Daoy (cell line): Measurements from ENCODE around the gene ARL6IP4. TPM values are rescaled to one million over a fixed set of nuclear protein-coding genes. Genes with fewer than 3 reads are reported as not detected.

Experiments
- DNase-seq: peaks from one replicate; pipeline ENCODE4 v3.0.0-alpha.2; 2015; ENCODE audit warnings: low read depth
- total RNA-seq: library from RNA; depleted of rRNA; stranded (reverse); fragments of >200 nt; shearing (Covaris generic); gene quantifications from 2 replicates; pipeline ENCODE4 v1.2.3, GENCODE V29; 2014

Gene ARL6IP4
- total RNA-seq, 1 experiment from 2014 or later: 278 TPM

DNA sequence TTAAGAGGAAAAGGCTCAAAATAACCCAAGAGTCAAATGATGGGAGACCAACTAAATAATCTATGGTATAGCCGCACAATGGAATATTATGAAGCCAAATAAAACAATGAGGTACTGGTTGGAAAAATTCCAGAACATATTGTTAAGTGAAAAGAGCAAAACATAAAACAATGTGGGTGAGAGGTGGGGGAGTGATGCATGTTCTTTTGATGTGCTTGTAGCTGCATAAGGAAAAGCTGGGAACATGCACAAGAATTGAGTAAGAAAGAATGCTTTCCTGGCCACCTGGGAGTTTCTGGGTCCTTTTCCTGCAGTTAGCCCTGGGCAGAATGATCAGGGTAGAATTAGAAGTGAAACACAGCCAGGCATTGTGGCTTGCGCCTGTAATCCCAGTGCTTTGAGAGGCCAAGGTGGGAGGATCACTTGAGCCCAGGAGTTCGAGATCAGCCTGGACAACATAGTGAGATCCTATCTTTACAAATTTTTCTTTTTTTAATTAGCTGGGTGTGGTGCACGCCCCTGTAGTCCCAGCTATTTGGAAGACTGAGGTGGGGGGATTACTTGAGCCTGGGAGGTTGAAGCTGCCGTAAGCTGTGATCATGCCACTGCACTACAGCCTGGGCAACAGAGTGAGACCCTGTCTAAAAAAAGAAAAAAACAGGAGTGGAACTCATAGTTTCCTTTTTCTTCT is 22.1 kb upstream of the ARL6IP4 start:
- DNase-seq: no peak

DNA sequence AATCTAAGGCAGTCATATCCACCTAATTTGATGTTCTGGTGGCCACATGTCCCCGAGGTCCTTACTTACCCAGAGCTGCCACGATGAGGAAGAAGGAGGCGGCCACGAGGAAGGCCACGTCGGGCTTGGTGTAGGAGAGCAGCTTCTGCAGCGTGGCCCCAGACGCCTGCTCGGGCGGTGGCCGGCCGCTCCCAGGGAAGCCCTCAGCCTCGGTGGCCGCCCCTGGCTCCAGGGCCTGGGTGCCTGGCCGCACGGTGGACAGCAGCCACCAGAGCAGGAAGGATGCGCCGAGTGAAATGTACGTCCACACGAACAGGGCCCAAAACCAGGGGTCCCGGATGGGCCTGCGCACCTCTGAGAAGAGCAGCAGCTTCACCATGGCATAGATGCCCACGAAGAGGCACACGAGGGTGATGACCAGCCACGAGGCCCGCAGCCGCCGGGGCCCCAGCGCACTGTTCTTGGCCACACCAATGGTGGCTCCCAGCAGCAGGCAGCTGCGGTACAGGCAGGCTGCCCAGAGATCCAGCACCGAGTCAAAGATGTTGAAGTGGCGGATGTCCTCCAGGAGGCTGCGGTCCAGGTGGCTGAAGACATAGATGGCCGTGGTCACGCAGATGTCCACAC is 20.8 kb upstream of the ARL6IP4 start:
- no peak for DNase-seq

DNA sequence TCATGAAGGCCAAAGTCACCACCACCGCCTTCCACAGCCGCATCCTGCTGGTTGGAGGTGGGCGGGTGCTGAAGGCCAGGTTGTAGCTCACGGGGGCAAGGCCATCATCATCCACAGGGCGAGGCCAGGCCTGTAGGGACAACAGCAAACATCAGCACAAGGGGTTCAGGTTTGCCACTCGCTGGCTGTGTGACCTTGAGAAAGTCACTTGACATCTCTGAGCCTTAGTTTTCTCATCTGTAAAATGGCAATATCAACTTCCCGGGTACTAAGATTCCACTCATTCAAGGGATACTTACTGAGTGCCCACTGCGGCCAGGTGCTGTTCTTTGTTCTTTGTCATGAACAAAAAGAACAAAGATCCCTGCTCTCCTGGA is 20.3 kb upstream of the ARL6IP4 start:
- DNase-seq: no peak

DNA sequence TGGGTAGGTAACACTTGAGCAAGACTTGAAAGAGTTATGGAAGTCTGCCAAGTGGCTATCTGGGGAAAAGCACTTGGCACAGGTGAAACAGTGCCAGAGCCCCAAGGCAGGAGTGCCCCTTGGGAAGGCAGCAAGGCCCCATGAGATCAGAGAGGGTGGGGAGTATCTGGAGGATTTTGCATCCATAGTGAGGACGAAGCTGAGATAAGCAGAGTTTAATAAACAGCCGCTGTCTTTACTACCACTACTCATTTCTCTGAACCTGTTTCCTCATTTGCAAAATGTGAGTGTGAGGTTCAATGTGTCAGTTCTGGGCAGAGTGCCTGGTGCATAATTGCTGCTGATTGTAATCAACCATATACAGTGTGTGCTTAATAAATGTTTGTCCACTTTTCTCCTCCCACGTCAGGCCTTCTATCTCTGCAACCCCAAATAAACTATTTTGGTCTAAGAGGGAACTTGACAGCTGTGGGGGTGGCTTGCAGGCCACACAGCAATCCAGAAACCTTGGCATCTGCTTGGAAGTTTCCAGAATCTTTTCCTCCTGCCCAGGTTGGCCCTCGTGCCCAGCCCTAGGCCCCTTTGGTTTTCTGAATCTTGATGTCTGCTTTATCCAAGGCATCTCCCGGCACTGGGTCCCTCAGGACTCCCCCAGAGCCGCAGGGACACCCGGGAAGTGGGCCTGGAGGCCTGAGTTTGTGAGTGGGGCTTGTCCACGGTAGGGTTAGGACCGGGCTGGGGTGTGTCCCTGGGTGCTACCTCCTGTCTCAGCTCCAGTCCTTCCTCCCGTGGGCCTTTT is 18.8 kb upstream of the ARL6IP4 start:
- peak; percentile 25 for DNase-seq

DNA sequence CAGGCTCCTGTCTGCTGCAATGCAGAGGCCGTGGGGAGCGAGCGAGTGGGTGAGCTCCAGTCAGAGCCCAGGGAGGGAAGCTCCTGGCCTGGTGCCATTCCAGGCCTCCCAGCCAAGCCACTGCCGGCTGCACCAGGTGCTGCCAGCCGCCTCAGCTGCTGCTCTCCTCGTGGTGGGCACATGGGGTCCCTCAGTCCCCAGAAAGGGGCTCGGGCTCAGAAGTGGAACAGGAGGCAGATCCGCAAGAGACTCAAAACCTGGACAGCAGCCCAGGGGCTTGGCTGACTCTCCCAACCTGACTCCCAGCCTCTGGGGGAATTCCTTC is 16.6 kb upstream of the ARL6IP4 start:
- DNase-seq: no peak

DNA sequence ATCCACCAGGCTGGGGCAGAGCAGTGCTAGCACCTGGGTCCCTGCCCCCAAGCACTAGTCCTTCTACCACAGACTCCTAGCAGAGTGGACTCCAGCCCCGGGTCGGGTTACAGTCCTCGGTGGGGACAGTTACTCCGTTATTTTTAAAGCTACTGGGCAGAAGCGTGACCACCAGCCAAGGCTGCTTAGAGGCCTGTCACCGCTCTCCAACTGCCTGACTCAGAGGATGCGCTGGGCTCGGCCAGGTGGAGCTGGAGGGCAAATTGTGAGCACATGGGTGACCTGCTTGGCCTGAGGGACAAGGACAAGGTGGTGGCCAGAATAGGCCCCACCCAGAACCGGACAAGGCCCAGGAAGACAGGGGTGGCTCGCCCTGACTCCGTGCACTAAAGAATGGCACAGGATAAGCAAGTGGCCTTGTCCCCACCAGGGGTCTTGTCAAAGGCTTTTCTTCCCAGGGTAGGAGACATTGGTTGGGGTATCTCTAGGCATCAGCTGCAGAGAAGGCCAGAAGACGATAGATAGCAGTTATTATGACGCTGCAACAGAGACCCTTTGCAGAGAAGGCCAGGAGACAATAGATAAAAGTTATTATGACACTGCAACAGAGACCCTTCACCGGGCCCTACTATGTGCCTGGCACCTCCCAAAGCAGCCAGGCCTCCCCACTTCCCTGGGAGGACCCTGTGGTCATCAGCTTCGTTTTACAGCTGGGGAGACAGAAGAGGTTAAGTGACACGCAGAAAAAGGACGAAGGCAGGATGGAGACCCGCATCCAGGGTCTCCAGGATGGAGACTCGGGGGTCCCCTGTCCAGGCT is 15.8 kb upstream of the ARL6IP4 start:
- DNase-seq: no peak

DNA sequence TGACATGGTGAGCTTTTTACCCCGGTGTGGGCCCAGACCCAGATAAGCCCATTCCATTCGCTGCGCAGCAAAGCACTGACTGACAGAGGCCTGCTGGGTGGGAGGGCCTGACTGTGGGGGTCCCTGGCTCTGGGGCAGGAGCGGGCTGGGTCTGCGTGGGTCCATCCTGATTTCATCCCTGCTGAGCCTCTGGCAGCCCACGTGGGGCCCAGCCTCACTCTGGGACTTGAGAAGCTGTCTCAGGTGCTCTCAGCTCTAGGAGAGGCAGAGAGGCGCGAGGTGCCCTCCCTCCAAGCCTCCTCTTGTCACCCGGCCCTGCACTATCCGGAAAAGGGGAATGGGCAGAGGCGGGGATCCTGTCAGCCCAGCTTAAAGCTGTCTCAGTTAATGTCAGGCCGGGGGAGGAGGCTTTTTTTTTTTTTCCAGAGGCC is 15.1 kb upstream of the ARL6IP4 start:
- no peak for DNase-seq

DNA sequence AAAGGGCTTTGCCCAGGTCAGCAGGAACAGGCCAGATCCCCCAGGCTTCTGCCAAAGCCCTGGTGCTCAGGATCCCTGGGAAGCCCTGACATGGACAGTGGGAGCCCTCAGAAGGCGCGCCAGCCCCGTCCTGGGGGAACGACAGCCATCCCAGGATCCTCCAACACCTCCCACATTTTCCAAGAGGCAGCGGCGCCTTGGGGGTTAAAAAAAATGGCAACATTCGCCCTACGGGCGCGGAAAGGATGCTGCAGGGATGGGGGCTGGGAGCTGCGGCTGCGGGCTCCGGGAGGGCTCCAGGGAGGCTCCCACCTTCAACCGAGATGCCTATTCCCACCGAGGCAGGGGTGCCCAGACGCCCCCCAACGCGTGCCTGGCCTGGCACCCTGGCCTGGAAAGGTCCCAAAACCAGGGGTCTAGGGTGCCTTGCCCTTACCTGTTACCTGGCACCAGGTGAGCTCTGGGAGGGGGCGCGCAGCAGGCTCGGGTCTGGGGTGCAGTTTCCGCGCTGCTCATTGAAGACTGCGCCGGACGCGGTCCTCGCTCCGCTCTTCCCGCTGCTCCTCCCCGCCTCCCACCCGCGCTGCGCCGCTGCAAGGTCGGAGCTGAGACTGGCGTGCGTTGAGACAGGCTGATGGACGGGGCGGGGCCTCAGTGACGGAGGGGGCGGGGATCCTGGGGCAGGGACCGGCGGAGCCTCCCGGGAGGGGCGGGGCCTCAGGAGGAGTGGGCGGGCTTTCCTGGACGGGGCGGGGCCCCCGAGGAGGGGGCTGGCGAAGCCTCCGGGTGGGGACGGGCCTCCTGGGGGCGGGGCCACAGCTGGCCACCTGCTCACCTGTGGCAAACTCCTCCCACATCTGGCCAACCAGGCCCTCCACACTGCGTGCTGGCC is 14.4 kb upstream of the ARL6IP4 start, which contains the start of gene ABCB9:
Gene ABCB9, minus strand, starts transcription at position 613 of the 892 bp plus-strand sequence. CDS start 6,228 bp downstream, outside the sequence.
- peak; percentile 97 for DNase-seq

DNA sequence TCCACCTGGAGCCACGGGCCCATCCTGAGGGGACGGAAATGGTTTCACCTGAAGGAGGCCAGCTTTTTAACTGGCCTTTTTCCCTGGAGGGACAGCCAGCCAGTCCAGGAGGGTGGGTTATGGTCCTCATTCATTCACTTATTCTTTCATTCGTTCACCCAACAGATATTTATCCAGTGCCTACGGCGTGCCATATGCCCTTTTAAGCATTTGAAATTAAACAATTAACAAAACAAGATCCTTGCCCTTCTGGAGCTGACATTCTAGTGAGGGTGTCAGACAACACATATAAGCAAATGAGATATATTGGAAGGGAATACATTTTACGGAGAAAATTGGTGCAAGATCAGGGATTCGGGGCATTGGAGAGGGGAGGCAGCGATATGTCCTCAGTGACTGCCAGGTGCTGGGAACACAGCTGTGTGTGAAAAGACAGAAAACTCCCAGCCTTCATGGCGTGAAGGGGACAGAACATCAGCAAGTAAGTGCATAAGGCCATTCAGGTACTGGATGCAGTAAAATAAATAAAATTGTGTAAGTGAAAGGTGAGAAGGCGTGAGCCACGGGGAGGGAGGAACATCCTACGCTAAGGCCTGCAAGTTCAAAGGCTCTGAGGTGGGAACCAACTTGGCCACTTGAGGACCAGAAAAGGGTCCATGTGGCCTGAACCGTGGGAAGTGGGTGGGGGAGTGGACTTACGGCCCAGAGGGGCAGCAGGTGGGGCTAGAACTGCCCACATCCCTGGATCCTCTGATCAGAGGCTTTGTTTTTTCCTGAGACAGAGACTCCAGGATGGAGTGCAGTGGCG is 13.5 kb upstream of the ARL6IP4 start:
- DNase-seq: no peak

DNA sequence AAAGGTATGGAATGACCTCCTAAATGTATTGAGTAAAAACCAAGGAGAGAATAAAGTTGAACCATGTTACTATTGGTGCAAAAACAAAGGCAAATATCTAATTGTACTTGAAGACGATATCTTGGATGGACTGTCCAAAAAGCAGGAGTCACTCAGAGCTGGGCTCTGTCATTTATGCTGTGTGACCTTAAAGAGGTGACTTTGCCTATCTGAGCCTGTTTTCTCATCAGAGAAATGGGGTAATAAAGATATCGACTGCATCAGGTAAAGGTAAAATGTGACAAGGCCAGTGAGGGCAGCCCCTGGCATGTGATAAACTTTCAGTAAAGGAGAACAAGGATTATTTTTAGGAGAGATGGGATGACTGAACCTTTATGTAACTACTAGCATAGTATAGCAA is 12.4 kb upstream of the ARL6IP4 start:
- no peak for DNase-seq

DNA sequence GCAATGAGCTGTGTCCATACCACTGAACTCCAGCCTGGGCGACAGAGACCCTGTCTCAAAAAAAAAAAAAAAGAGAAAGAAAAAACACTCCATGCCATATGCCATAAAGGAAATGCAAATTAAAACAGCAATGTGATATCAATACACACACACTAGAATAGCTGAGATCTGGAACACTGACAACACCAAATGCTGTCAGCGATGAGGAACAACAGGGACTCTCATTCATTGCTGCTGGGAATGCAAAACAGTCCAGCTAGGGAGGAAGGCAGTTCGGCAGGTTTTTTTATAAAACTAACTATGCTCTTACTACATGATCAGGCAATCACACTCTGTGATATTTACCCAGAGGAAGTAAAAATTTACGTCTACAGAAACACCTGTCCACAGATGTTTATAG is 10.8 kb upstream of the ARL6IP4 start:
- no peak for DNase-seq

DNA sequence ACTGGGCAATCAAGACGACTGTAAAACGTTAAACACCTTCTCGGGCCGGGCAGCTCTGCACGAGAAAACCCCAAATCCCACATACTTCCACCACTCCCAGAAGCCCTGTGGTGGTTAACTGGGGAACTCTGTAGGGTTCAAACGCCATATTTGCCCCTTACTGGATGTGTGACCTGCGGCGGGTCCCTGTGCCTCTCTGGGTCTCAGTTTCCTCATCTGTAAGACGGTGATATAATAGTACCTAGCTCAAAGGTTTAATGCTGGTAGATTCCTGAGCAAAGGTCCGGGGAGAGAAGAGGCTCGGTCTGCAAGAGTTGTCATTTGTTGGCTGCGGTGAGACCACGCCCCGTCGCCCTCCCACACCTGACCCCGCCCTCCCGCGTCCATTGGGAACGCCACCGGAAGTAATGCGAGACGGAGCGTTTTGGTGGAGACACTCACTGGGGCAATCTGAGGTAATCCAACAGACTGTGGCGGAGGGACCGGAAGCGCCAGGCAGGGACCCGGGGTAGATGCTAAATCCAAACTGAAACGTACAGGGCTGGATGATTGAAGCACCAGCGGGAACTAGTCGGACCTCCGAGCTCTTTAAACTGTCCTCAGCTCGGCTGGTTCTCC is 6.1 kb upstream of the ARL6IP4 start:
- peak; percentile 99 for DNase-seq

DNA sequence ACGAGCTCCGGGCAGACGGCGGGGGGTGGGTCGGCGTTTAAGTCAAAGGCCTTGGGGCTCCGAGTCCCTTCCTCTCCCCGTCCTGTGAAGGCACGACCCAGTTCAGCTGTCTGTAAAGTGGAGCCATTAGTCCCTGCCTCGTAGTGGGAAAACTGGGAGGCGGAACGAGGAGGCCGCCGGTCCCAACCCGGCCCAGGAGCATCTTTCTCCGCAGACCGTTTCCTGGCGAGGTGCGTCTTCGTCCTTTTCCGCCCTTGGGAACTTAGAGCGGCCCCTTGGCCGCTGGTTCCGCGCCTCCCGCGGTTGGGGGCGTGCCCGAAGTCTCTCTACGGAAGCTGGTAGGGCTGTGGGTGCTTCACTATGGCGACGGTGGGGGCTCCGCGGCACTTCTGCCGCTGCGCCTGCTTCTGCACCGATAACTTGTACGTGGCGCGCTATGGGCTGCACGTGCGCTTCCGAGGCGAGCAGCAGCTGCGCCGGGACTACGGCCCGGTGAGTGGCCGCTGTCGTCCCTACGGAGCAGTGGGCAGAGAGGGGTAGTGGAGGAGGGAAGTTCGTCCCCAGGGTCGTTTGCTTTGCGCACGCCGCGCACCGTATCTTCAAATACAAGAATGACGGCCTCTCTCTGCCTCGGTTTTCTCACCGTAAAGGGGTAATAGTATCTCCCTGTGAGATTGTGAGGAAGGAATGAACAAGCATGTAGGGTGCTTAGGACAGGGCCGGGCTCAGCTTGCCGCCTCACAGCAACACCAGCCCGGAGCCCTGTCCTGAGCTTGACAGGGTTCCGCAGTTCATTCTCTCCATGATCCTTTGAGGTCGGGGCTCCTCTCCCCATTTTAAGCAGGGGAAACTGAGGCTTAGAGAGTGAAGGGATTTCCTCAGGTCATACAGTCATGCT is 5.3 kb upstream of the ARL6IP4 start, which contains the start of gene OGFOD2:
Gene OGFOD2, plus strand, starts transcription at position 353 of the 898 bp plus-strand sequence. Its CDS starts 8 bp downstream, at position 361.
- DNase-seq: peak; percentile 94

DNA sequence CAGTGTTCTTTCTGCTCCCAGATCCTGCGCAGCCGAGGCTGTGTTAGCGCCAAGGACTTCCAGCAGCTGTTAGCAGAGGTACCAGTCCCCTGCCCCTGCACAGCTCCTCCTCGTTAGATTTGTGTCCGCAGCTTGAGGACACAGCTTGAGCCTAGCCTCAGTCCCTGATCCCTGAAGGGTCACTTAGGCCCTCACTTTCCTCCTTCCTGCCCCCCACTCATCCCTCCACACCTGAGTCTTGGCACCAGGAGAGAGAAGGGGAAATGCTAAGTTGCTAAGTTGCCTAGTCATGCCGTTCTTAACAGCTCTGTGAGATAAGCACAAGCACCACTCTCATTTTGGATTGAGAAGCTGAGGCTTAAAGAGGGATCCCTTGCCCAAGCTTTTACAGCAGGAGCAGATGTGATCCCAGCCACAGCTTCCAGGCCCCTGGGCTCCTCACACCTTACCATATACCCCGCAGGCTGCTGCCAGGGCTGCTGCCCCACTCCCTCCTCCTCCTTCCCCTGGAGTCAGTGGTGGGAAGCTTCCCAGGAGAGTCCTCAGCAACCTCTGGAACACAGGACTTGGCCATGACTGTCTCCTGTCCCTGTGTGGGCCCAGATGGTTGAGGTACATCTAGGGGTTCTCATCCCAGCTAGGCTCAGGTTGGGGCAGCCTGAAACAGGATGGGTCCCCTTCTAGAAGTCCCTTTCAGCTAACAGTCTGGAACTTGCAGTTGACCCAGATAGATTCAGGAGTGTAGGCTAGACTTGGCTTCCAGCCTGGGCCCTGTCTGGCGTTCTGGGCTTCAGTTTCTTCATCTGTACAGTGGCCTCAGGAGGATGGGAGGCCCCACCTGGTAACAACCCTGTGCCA is 4.5 kb upstream of the ARL6IP4 start:
- DNase-seq: no peak

DNA sequence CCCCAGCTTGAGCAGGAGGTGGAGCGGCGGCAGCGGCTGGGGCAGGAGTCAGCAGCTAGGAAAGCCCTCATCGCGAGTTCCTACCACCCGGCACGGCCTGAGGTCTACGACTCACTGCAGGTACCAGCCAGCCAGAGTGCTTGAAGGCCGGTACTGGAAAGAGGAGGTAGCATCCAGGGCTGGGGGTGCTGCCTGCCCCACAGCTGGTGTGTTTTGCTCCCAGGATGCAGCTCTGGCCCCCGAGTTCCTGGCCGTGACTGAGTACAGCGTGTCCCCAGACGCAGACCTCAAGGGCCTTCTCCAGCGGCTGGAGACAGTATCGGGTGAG is 3.9 kb upstream of the ARL6IP4 start:
- DNase-seq: no peak

DNA sequence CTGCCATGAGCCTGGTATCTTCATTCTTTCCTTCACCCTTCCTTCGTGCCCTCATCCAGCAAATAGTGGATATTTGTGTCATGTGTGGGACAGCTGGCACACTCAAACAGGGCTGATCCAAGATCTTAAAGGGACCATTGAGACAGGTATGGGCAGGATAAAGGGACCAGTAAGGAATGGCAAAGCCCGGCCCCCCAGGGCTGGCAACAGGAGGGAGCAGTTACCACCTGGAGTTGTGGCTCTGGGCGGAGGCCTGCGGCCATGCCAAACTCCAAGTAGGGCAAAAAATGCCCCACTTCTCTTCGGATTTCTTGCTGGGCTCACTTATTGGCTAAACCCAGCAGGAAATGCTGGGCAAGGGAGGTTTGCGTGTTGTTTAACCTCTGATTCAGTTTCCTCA is 3.3 kb upstream of the ARL6IP4 start:
- DNase-seq: no peak

DNA sequence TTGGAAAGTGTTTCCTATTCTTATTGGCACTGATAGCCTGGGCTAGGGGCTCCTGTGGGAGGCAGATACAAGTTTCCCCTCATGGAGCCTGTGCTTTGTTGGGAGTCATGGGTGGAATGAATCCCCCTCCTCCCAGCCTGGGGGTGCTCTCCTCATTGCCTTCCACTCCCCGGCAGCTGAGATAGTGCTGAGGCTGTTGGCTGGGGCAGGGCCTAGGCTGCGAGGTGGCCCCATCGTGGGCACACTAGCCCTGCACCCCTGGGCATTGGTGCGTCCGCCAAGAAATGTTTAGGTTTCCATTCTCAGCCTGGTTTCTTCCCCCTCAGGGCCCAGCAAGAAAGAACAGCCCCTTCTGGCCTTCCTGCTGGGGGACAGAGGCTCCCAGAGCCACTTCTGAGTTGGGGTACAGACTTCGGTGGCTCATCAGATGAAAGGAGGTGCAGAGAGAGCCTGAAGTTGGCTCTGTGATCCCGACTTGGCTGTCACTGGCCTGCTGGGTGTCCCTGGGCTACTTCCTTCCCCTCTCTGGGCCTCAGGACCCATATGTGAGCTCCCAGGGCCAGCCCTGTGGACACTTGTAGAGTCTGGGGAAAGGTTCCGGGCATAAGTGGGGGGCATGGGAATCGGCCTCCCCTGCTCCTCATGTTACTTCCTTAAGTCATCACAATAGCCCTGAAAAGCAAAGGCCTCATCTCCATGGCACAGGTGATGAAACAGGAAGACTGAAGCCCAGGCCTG is 2.7 kb upstream of the ARL6IP4 start:
- DNase-seq: no peak
